ENCODE data around the gene TSPAN3.

The TSPAN3 gene

DNA sequence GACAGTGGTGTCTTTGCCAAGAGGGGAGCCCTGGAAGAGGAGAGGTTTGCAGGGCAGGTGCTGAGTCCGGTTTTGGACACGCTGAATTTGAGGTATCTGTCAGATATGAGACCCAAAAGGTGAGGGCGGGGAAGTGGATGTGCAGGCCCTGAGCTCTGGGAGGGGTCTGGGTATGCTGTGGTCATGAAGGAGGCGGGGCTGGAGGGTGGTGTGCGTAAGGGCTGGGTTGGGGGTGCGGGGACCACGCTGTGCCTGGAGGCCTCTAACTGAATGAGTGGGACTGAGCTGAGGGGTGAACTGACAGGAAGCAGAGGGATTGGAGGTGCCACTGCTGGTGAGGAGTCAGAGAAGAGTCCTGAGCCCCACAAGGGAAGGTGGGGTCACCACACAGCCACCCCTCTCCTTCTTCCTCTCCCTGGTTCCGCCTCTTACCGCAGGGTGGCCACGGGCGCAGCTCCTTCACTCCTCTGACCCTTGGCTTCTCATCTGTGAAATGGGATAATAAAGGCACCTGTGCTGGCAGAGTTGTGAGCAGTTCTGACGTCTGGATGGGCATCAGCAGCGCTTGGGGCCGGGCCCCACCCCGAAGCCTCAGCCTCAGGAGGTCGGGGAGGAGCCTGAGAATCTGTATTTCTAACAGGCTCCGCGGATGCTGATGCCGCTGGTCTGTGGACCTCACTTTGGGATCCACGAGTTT is 47.2 kb downstream of the TSPAN3 start:
- no peak for DNase-seq (ENCODE audit: low spot score)

DNA sequence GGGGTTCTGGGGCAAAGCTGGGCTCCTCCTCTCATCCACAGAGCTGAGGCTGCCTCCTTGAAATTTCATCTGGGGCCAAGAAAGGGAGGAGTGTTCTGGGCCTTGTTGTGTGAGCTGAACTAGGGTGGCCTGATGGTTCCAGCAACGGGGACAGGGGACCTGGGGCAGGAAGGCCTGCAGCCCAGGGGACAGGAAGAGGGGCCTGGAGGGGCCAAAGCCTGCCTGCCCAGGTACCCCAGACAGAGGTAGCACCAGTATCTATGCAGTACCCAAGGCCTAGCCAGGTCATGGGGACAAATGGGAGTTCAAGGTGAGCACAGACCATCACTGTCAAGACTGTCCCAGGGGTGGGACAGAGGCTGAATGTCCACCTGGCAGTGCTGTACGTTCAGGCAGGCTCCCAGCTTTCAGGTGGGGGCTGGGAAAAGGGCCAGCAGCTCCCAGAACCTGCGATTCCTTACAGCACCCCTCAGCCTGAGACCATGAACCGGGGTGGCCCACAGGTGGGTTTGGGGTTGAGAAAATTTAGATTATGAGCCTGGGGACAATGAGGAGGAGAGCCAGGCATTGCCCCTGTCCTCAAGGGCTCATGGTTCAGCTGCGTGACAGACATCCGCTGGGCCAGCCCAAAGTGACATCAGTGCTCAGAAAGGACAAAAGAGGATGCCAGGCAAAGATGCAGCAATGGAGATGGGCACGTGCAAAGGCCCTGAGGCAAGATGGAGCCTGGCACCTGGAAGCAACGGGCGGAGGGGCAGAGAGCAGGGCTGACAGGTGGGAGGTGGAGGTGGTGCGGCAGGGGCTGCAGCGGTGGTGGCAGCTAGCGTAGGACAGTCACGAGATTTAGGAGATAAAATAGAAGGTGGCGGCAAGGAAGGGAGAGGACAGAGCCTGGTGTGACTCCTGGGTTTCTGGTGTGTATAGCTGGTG is 48.0 kb downstream of the TSPAN3 start:
- DNase-seq (ENCODE audit: low spot score), result no peak

- DNase-seq (ENCODE audit: low spot score), result no peak
Observed at GRCh38 chr15:77021803-77022381, 49.0 kb downstream of the TSPAN3 start.

DNA sequence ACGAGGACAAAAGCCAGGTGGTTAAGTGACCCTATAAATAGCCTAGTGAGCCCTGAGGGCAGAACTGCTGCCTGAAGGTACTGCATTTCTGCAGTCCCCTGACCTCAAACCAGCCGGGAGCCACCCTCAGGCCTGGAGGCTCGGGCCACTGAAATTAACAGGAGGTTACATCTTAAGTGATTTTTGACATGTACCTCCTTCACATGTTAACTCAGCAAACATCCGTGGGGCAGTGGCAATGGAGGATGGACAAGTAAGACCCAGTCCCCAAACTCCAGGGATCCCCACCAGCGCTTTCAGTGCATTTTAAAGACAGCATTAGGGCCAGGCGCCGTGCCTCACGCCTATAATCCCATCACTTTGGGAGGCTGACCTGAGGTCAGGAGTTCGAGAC is 49.8 kb downstream of the TSPAN3 start:
- DNase-seq (ENCODE audit: low spot score), result no peak

GRCh38 chr15:77020348-77021087 is 50.4 kb downstream of the TSPAN3 start:
- no peak for DNase-seq (ENCODE audit: low spot score)

DNA sequence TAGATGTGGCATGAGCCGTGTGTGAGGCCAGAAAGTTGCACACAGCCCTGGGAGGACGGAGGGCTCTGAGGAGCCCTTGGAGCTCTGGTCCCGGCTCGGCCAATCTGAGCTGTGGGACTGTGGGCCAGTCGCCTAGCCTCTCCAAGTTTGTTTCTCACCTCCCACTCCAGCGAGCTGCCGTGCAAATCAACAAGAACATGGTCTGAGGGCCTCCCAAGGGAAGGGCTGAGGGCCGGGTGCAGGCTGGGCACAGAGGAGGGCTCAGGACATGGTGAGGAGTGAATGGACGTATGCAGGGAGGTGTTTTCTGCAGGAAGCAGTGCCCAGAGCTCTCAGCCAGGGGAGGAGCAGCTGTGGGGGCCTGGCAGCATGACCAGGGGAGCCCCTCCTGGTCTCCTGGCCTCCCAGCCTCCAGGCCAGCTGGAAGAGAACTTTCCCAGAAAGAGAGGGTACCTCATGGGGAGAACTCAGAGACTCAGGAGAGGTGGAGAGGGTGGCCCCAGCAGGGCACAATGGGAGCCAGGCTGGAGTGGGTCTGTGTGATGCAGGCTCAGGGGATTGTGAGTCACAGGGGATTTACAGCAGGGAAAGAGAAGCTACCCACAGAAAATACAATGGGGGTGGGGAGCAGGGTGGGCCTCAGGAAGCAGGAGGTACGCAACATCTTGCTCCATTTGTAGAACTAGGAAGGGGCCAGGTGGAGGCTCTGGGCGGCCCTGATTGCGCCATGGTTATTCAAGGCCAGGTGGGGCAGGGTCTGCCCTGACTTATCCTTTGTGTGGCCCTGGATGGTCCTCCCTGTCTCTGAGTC is 51.2 kb downstream of the TSPAN3 start:
- DNase-seq (ENCODE audit: low spot score), result no peak

DNA sequence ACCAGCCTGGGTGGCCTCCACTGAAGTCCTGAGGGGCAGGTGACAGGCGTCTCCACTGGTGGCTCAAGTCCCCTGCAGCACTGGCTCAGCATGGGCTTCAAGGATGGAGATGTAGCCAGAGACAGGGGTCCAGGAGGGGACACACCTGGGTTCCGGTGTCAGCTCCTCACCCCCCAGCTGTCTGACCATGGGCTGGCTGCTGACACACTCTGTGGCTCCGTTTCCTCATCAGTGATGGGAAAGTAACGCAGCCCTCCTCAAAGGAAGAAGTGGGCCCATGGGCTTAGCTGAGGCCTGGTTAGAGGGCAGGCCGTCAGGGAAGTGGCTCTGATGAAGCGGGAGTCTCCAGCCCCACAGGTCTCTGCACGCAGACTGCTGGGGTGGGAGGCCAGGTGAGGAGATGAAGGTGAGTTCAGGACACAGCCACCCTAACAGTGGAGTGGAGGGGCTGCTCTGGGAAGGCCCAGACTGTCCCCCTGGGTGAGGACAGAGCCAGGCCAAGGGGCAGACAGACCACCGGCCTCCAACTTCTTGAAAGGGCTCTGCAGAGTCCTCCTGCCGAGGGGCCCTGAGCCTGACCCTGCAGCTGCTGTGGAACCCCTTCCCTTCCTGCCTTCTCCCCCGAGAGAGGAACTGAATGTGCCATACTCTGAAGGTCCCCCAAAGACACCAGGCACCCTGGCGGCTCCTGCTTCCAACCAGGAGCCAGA is 52.0 kb downstream of the TSPAN3 start:
- DNase-seq (ENCODE audit: low spot score), result no peak

GRCh38 chr15:77017761-77018720 is 52.9 kb downstream of the TSPAN3 start:
- DNase-seq (ENCODE audit: low spot score), result no peak

DNA sequence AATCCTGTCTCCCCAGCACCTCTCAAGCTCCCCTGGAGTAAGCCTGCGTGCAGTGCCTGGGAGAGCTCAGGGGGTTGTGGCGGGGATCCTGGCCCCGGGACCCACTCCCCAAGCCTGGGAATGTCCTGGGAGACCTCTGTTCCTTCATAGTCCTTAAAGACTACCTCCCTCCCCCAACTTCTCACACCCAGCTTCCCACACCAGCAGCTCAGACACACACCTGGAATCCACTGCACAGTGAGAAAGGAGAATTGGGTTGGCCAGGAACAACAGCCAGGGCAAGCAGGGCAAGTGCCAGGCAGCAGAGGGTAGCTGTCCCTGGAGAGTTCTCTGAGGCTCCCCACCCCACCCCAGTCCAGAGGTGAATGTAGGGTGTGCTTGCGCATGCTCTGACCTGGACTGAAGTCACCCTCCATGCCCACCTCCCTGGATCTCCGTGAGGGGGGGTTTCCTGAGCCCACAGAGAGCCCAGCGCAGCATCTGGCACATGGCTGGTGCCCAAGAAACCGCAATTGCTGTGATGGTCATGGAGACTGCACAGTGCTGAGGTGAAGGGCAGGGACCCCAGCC is 53.7 kb downstream of the TSPAN3 start:
- DNase-seq (ENCODE audit: low spot score), result no peak

- no peak for DNase-seq (ENCODE audit: low spot score)
Observed at GRCh38 chr15:77016321-77016695, 54.6 kb downstream of the TSPAN3 start.

DNA sequence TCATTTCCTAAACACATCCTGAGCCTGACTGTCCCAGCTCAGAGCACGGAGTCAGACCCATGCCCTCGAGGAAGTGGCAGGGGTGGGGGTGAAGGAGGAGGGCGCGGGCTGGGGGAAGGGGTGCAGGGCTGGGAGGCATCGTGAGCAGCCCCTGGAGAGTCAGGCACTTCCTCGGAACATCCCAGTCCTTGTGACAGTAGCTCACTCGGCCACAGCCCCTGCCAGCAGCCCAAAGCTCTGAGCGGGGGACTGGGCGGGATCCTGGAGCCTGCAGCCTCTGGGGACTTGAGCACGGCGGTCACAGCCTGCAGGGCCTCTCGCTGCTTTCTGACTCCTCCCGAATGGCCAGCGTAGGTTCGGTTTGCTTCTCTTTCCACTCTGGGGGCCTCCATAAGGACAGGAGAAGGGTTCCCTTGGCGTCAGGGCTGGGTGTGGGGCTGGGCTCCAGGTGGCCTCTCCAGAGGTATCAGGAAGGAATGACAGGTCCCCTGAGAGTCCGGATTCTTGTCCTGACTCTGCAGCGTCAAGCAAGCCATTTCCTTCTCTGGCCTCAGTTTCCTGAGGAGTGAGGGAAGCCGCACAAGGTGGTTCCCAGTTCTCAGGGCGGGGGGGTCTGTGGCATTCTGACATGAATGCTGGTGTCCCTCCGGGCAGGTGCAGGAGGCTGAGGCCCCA is 55.1 kb downstream of the TSPAN3 start:
- no peak for DNase-seq (ENCODE audit: low spot score)

- peak; percentile 46 for DNase-seq (ENCODE audit: low spot score)
Observed at GRCh38 chr15:77014132-77015081, 56.5 kb downstream of the TSPAN3 start.

DNA sequence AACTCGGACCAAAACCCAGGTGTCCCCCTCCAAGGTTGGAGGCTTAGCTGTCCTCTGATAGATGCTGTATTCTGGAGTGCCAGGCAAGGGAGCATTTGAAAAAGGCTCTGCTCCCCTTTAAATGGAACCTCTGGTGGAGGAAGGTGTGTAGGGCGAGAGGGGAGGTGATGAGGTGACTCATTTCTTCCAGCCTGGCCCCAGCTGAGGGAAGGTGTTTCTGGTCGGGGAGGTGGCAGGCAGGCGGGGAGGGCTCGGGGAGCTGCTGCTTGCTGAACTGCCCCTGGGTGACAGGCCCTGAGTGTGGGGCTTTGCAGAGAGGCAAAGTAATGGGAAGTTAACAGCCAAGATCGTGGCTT is 57.2 kb downstream of the TSPAN3 start:
- no peak for DNase-seq (ENCODE audit: low spot score)

GRCh38 chr15:77012868-77013267 is 58.0 kb downstream of the TSPAN3 start:
- DNase-seq (ENCODE audit: low spot score), result no peak

DNA sequence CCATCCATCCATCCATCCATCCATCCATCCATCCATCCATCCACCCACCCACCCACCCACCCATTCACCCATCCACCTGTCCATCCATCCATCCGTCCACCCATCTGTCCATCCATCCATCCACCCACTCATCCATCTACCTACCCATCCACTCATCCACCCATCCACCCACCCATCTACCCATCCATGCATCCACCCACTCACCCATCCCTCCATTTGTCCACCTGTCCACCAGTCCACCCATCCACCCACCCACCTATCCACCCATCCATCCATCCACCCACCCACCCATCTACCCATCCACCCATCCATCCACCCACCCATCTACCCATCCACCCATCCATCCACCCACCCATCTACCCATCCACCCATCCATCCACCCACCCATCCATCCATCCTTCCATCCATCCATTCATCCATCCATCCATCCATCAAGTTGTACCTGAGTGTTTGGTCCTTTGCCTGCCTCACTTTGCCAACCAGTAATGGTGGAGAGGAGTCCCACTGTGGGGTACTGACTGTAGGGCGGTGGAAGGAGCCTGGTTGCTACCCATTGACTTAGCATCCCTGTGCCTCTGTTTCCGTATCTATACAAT is 58.7 kb downstream of the TSPAN3 start:
- DNase-seq (ENCODE audit: low spot score), result no peak

GRCh38 chr15:77010857-77011256 is 60.1 kb downstream of the TSPAN3 start:
- no peak for DNase-seq (ENCODE audit: low spot score)

- DNase-seq (ENCODE audit: low spot score), result no peak
Observed at GRCh38 chr15:77010312-77010686, 60.6 kb downstream of the TSPAN3 start.
